BE2C (cell line): ENCODE data around the gene CCDC187.

Experiments used
- DNase-seq: peaks from one replicate; pipeline ENCODE4 v3.0.0-alpha.2; 2020
- H3K27me3 ChIP-seq: fragments of 250-450 bp; sonication (Bioruptor Pico); 2 replicates; pipeline ENCODE4 v1.5.1; 2020; ENCODE audit warnings: mild to moderate bottlenecking
- H3K36me3 ChIP-seq: fragments of 250-450 bp; sonication (Bioruptor Pico); 2 replicates; pipeline ENCODE4 v1.5.1; 2020; ENCODE audit warnings: mild to moderate bottlenecking
- H3K4me1 ChIP-seq: fragments of 250-450 bp; sonication (Bioruptor Pico); 2 replicates; pipeline ENCODE4 v1.5.1; 2020
- H3K4me3 ChIP-seq: 2 replicates; pipeline ENCODE4 v1.5.1; 2011; ENCODE audit warnings: low read depth, low read length
- H3K9me3 ChIP-seq: fragments of 250-450 bp; sonication (Bioruptor Pico); 2 replicates; pipeline ENCODE4 v1.5.1; 2020
- TF ChIP-seq, protein P1 (sequence below): IDR thresholded peaks from 2 replicates; pipeline ENCODE4 v1.5.1; 2012; ENCODE audit warnings: mild to moderate bottlenecking, low read depth, low read length

The CCDC187 gene

GRCh38 chr9:136305804-136306203, 1.9 kb upstream of the CCDC187 start:
- H3K9me3 ChIP-seq, result no peaks in the 10 kb centered on the region
- no peak overlapping the region for H3K4me3 ChIP-seq
- H3K36me3 ChIP-seq, result no peaks in the 10 kb centered on the region
- TF ChIP-seq, protein P1, sequence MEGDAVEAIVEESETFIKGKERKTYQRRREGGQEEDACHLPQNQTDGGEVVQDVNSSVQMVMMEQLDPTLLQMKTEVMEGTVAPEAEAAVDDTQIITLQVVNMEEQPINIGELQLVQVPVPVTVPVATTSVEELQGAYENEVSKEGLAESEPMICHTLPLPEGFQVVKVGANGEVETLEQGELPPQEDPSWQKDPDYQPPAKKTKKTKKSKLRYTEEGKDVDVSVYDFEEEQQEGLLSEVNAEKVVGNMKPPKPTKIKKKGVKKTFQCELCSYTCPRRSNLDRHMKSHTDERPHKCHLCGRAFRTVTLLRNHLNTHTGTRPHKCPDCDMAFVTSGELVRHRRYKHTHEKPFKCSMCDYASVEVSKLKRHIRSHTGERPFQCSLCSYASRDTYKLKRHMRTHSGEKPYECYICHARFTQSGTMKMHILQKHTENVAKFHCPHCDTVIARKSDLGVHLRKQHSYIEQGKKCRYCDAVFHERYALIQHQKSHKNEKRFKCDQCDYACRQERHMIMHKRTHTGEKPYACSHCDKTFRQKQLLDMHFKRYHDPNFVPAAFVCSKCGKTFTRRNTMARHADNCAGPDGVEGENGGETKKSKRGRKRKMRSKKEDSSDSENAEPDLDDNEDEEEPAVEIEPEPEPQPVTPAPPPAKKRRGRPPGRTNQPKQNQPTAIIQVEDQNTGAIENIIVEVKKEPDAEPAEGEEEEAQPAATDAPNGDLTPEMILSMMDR, result no peak
- peaks cover 20% of the 10 kb centered on the region for H3K4me1 ChIP-seq
- DNase-seq, result no peak
- no peaks in the 10 kb centered on the region for H3K27me3 ChIP-seq

DNA sequence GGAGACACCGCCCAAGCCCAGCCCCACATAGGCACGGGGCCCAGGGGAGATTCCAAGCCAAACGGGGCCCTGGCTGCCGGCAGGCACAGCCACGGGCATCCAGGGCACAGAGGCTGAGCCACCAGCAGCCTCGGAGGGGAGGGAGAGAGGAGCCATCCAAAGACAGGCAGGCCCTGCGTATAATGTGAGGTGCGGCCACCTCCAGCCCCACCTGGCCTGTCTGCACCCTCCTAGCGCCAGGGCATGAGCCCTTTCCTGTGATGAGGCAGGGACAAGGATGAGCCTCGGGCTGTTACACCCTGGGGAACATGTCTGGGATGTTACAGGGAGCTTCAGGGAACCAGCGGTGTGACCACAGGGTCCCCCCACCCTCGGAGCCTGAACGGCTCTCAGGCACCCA, 1.1 kb upstream of the CCDC187 start:
- no peaks in the 10 kb centered on the region for H3K36me3 ChIP-seq
- H3K4me3 ChIP-seq, result no peak overlapping the region
- TF ChIP-seq, protein P1, result no peak
- no peaks in the 10 kb centered on the region for H3K27me3 ChIP-seq
- H3K4me1 ChIP-seq, result peaks cover 16% of the 10 kb centered on the region
- no peak for DNase-seq
- H3K9me3 ChIP-seq, result no peaks in the 10 kb centered on the region

GRCh38 chr9:136304456-136304855, 562 bp upstream of the CCDC187 start:
- no peak for DNase-seq
- Histone ChIP-seq H3K4me1 (peaks cover 16% of the 10 kb centered on the region), H3K27me3 (no peaks in the 10 kb centered on the region), H3K9me3 (no peaks in the 10 kb centered on the region), H3K36me3 (no peaks in the 10 kb centered on the region), H3K4me3 (no peak overlapping the region)
- TF ChIP-seq, protein P1, result no peak

GRCh38 chr9:136303066-136303824, 649 bp downstream of the CCDC187 start:
- no peak for DNase-seq
- Histone ChIP-seq H3K4me3 (no peak overlapping the region), H3K36me3 (no peaks in the 10 kb centered on the region), H3K27me3 (no peaks in the 10 kb centered on the region), H3K4me1 (peaks cover 14% of the 10 kb centered on the region), H3K9me3 (no peaks in the 10 kb centered on the region)
- TF ChIP-seq, protein P1, result no peak

- Histone ChIP-seq H3K4me1 (peaks cover 14% of the 10 kb centered on the region), H3K36me3 (no peaks in the 10 kb centered on the region), H3K4me3 (no peak overlapping the region), H3K27me3 (no peaks in the 10 kb centered on the region), H3K9me3 (no peaks in the 10 kb centered on the region)
- TF ChIP-seq, protein P1, result no peak
- no peak for DNase-seq
These were observed 1.4 kb downstream of the CCDC187 start for GRCh38 chr9:136302527-136302926.

GRCh38 chr9:136300866-136301265, 3.0 kb downstream of the CCDC187 start:
- Histone ChIP-seq H3K27me3 (no peaks in the 10 kb centered on the region), H3K4me1 (peaks cover 9% of the 10 kb centered on the region), H3K36me3 (no peaks in the 10 kb centered on the region), H3K4me3 (no peak overlapping the region), H3K9me3 (no peaks in the 10 kb centered on the region)
- DNase-seq, result no peak
- TF ChIP-seq, protein P1, result no peak
